Hindlimb muscle (tissue), 1 donor: Measurements from ENCODE around the gene DBNL. TPM values are rescaled to one million over a fixed set of nuclear protein-coding genes. Genes with fewer than 3 reads are reported as not detected.
"Not testable (repeated sequence)": the region's sequence is repeated elsewhere in the genome, so short reads cannot be mapped to it uniquely, and the experiment has no call there.

Experiments used
- DNase-seq: peaks from one replicate; pipeline ENCODE4 v3.0.0-alpha.2; 2013
- polyA plus RNA-seq: library from polyadenylated mRNA; unstranded; fragments of 120-200 nt; gene quantifications from one replicate; pipeline ENCODE4 v1.2.1, GENCODE V29; 2013; ENCODE audit not compliant: insufficient read length

Gene DBNL
- polyA plus RNA-seq = 43.5 TPM

- peak; percentile 89 for DNase-seq
Observed at GRCh38 chr7:44044315-44045225, at the start of gene DBNL. TSS of gene DBNL (plus strand) at chr7:44044702. CDS start at chr7:44044738, 36 bp downstream.

DNA sequence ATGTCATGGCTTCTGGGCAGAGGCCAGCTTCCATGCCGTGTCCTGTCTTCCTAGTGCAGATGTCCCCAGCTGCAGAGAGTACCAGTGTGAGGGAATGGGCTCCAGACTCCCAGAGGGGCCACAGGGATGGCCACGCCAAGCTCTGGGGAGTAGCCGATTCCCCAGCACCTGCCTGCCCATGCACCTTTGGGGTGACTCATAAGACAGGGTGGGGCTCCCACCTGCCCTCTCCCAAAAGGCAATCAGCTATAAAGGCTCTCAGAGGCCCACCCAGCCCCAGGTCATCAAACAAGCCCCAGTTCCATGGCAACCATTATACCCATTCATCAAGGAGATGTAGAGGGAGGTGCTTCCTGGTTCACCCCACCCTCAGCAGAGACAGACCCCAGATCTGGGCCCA lies 47.0 kb upstream of the DBNL start, which contains the start of gene SPDYE1:
SPDYE1 (plus strand) TSS at position 366 of the 400 bp plus-strand sequence. CDS start 2,053 bp downstream, outside the sequence.
- not testable (repeated sequence) for DNase-seq

DNA sequence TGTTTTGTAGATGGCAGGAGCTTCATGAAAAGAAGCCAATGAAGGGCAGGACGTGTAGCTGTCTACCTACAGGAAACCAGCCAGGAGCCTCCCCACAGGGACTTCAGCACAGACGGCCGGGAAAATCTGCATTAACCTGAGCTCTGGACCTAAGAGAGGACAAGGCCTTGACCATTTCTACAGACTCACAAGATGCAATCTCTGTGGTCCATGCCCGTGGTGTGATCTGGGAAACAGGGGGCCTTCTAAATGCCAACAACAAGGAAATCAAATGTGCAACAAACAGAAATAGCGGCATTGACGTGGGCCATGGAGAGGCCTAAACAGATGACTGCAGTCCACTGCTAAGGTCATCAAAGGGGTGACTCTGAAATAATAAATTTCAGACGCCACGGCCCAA lies 32.4 kb upstream of the DBNL start:
- not testable (repeated sequence) for DNase-seq

DNA sequence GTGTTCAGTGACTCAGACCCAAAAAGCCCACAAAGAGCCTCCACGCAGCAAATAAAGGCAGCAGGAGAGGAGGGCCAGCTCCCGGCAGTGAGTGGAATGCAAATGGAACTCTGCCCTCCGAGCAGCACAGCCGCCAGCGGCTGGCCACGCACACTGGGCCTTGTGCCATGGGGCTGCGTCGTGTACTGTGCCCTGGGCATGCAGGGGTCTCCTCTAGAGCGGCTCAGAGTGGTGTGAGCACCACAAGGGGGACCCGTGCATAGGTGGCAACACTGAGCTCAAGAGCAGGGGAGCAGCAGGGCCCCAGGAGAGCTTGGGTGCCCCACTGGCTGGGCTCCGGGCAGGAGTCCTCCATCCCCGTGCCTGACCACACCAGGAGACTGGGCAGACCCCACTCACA lies 29.4 kb upstream of the DBNL start:
- not testable (repeated sequence) for DNase-seq

DNA sequence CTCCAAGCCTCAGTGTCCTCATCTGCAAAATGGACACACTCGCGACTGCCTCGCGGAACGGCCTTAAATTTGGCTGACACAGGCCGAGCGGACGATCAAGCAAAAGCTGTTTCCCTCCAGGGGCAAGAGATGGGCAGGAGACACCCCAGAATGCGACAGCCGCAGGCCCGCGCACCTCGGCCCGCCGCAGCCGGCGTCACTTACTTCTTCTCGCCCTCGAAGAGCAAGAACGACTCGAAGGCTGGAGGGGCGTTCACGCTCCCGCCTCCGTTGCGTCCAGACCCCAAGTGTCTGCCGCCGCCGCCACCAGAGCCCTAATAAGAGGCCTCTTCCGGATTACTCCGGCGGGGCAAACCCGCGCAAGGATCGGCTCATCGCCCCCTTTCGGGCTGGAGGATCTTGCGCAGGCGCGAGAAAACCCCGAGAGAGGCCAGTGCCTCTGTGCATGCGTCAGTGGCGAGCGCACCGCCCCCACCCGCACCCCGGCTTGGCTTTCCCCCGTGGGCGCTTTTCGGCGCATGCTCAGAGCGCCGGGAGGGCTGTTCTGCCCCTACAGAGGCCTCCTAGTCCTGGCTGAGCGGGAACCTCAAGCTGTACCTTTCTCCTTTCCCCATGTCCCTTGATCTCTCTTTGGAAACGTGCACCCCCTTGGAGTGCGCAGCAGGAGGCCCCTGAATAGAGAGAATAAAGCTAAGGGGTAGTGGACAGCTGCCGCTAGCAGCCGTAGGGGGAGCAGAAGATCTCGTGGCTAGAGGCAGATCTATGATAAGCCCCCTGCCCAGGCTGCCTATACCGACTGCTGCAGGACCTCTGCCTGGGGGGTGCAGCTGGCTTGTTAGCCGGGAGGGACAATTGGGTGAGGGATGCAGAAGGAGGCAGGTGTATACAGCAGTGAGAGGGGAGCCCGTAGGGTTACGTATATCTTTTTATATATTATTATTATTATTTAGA lies 25.4 kb upstream of the DBNL start:
- peak; percentile 97 for DNase-seq

DNA sequence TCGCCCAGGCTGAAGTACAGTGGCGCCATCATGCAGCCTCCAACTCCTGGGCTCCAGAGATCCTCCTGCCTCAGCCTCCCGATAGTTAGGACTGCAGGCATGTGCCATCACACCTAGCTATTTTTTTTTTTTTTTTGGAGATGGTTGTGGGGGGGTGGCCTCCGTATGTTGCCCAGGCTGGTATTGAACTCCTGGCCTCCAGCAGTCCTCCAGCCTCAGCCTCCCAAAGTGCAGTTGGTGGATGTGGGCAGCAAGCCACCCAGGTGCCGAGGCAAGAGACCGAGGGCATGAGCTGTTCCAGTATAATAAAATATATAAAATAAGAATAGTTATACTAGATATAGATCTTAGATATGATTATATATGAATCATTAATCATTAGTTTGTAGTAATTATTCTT lies 24.7 kb upstream of the DBNL start:
- not testable (repeated sequence) for DNase-seq

DNA sequence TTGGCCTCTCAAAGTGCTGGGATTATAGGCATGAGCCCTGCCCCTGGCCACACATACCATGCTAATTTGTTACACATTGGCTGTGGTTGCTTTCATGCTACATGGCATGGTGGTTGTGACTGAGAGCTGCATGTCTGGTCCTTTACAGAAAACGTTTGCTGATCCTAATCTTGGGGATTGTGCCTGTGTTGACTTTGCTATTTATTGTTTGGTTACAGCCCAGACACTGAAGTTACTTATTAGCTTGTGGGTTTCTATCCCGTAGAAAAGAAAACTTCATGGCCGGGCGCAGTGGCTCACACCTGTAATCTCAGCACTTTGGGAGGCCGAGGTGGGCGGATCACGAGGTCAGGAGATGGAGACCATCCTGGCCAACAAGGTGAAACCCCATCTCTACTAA lies 22.4 kb upstream of the DBNL start:
- not testable (repeated sequence) for DNase-seq

DNA sequence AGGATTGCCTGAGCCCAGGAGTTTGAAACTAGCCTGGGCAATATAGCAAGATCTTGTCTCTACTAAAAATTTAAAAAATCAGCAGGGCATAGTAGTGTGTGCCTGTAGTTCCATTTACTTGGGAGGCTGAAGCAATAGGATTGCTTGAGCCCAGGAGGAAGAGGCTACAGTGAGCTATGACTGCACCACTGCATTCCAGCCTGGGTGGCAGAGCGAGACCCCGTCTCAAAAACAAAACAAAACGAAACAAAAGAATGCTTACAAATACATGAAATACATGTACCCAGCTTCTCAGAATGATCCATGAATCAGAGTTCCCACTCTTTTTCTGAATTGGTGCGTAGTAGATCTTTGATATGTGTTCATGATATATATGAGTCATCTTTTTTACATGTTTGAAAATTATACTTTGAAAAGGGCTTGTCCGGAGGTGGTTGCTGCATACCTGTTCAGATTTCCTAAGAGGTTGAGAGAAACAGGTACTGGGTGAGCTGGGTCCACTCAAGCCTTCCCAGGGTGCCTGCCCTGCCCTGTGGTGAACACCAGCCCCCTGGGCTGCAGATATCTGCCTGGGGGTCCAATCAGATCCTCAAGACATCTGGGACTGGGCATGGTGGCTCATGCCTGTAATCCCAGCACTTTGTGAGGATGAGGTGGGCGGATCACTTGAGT lies 21.6 kb upstream of the DBNL start:
- DNase-seq = not testable (repeated sequence)

- not testable (repeated sequence) for DNase-seq
Observed at GRCh38 chr7:44029433-44029832, 15.1 kb upstream of the DBNL start.

DNA sequence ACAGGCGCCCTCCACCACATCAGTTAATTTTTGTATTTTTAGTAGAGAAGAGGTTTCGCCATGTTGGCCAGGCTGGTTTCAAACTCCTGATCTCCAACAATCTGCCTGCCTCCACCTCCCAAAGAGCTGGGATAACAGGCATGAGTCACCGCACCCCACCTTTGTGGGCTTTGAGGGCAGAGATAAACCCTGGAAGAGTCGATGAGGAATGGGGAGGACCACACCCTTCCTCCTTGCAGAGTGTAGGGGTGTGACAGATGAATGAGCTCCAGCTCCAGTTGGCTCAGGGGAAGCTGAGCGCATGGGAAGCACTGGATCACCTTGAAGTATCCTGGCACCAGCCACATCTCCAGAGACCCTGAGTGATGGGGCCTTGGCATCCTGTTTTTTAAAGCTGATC lies 14.5 kb upstream of the DBNL start:
- DNase-seq = not testable (repeated sequence)

DNA sequence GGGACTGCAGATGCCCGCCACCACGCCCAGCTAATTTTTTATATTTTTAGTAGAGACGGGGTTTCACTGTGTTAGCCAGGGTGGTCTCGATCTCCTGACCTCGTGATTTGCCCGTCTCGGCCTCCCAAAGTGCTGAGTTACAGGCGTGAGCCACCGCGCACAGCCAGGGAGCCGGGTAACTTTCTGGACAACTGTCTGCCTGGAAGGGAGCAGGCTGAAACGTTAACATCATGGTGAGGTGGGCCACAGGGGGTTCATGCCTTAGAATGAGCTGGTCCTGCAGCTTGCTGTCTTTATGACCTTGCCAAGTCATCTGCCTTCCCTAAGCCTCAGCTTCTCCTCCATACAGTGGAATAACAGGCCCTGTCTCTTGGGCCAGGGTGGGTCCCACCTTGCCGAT lies 13.2 kb upstream of the DBNL start:
- not testable (repeated sequence) for DNase-seq

DNA sequence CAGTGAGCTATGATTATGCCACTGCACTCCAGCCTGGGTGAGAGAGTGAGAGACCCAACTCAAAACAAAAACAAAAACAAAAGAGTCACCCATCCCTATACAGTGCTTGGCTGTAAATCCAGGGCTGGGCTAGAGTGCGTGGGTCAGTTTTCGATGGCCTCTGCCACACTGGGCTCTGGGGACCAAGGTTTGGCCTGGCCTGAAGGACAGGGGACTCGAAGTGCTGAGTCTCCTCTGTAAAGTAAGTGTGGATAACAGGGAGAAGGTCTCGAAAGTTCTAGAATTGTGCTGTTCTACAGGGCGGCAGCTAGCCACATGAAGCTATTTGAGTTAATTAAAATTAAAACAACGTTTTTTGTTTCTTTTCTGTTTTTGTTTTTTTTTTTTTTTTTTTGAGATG lies 12.5 kb upstream of the DBNL start:
- DNase-seq = not testable (repeated sequence)

DNA sequence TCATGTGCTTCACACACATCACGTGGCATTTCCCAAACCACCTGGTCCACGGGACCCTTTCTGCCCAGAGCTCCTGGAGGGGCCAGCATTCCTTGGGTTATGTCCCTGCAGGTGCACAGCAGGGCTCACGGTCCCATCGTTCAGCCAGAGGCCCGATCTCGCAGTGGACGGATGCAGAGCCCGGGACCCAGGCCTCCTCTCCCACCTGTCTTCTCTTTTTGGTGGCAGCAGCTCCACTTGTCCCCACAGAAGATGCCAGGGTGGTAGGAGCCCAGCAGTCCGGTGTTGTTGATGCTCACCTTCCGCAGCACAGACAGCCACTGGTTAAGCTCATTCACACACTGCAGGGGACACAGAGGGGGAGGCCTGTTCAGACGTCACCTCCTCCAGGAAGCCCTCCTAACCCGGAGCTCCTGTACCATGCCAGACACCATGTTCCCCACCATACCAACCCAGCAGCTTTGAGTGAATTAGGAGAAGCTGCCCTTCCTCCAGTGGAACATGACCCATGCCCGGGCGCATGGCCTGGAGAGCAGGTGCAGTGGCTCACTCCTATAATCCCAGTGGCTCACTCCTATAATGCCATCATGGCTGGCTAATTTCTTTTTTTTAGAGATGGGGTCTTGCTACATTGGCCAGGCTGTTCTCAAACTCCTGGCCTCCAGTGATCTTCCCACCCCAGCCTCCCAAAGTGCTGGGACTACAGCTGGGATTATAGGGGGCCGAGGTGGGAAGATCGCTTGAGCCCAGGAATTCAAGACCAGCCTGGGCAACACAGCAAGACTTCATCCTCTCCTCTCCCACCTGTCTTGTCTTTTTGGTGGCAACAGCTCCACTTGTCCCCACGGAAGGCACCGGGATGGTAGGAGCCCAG lies 10.3 kb upstream of the DBNL start:
- not testable (repeated sequence) for DNase-seq

- DNase-seq = not testable (repeated sequence)
Observed at GRCh38 chr7:44036364-44036763, 8.1 kb upstream of the DBNL start.

DNA sequence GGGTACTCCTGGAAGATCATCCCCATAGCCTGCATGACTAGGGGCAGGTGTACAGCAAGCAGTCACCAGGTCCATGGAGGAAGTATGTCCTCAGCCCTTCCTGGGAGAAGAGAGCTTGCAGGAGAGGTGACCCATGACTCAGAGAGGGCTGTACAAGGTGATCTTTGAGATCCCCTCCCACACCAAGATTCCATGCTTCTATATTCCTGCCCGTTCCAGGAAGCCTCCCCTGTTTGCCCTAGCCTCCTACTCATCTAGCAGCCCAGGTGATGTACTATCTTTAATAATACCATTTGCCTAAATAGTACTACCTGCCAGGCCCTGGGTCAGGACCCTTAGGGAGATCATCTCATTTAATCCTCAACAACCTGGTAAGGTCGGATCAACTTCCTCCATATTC lies 6.6 kb upstream of the DBNL start:
- not testable (repeated sequence) for DNase-seq

- not testable (repeated sequence) for DNase-seq
Observed at GRCh38 chr7:44038553-44038952, 5.9 kb upstream of the DBNL start.

GRCh38 chr7:44038961-44039558 lies 5.4 kb upstream of the DBNL start:
- peak; percentile 65 for DNase-seq

DNA sequence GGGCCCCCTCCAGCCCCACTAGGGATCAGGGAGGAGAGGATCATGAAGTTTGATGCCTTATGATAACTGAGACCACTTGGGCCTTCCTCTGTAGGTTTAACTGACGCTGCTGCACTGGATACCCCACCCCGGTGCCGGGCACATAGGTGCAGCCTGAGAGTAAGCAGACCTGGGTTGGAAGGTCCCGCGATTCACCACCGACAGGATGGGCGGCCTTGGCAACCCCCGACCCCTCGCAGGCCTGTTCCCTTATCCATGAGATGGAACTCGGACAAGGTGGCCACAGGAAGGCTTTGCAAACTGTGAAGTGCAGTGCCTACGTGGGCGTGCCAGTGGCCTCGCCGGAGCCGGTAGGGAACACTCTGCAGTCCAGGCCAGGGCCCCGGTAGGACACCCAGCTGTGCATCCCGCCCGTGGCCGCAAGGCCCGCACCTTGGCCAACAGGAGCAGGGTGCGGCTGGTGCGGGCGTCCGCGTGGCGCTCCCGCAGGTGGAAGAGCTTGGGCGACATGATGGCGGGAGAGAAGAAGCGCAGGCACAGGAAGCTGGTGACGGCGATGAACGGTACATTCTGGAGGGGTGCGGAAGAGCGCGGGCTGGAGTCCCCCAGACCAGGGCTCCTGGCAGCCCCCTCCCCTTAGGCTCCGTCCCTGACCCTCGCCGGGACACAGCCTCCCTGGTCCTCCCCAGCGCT lies 4.6 kb upstream of the DBNL start:
- DNase-seq = not testable (repeated sequence)

DNA sequence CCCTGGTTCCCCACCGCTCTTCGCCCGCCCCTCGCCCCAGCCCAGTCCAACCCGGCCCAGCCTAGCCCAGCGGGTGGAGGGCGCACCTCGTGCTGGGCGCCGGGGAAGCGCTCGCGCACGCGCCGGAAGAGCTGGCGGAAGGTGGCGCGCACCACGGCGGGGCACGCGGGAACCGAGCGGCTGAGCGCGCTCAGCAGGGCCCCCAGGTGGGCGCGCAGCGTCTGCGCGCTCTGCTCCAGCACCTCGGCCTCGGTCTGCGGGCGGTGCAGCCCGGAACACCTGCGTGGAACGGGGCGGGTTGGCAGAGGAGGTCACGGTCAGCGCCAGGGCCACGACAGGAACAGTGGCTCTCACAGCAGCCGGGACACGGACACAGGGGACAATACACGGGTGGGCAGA lies 4.0 kb upstream of the DBNL start:
- DNase-seq = not testable (repeated sequence)

DNA sequence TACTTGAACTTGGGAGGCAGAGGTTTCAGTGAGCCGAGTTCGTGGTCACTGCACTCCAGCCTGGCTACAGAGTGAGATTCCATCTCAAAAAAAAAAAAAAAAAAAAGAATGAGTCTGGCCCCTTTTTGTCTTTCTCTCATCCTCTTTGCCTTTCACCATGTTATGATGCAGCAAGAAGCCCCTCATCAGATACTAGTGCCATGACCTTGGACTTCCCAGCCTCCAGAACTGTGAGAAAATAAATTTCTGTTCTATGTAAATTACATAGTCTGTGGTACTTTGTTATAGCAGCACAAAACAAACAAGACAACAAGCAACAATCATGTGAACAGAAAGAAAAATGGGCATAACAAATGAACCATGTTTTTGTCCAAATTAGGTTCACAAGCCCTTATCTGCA lies 2.3 kb upstream of the DBNL start:
- DNase-seq = no peak
